HEK293 (cell line): Measurements from ENCODE around the gene ZSWIM6.

Source experiments
- CTCF ChIA-PET: fragments of 350-600 bp; formaldehyde crosslinking; extraction: SDS; loops from one replicate; lab custom pipeline; 2021; ENCODE audit warnings: antibody characterized with exemption; lab: Yijun Ruan, JAX
- POLR2A ChIA-PET: fragments of 300-600 bp; formaldehyde crosslinking; extraction: SDS; loops from one replicate; lab custom pipeline; 2020; ENCODE audit warnings: antibody characterized with exemption, inconsistent platforms; lab: Yijun Ruan, JAX
- H3K27ac ChIP-seq: fragments of 200-500 bp; sonication (Bioruptor generic); 2 replicates; pipeline ENCODE4 v1.5.1; 2014; ENCODE audit warnings: low read depth, low read length, control low read depth, inconsistent platforms; ENCODE audit errors: extremely low read depth
- H3K36me3 ChIP-seq, 2 experiments: fragments of 200-500 bp in 1 of 2; sonication (Bioruptor generic) in 1 of 2; 1 replicate in 1 of 2; 2 replicates in 1 of 2; pipeline ENCODE4 v1.5.1; 2014 to 2017; ENCODE audit warnings: inconsistent platforms in 2 of 2, low read length in 2 of 2; ENCODE audit not compliant: control insufficient read depth in 2 of 2, insufficient read depth in 1 of 2
- H3K4me1 ChIP-seq: fragments of 200-500 bp; sonication (Bioruptor generic); 2 replicates; pipeline ENCODE4 v1.5.1; 2014; ENCODE audit warnings: mild to moderate bottlenecking, low read length, inconsistent platforms; ENCODE audit not compliant: control insufficient read depth, insufficient read depth
- H3K4me3 ChIP-seq: 2 replicates; pipeline ENCODE4 v1.5.1; 2011; ENCODE audit warnings: low read depth, mild to moderate bottlenecking, control low read depth, low read length, moderate library complexity
- H3K9me3 ChIP-seq: fragments of 200-500 bp; sonication (Bioruptor generic); 2 replicates; pipeline ENCODE4 v1.5.1; 2014; ENCODE audit warnings: low read depth, low read length, inconsistent platforms; ENCODE audit not compliant: control insufficient read depth, insufficient read depth
- AEBP2 ChIP-seq: fragments of 450-650 bp; formaldehyde crosslinking; IDR thresholded peaks from 2 replicates; pipeline ENCODE4 v1.5.1; 2016; ENCODE audit warnings: missing biosample characterization, missing genetic modification characterization, borderline replicate concordance
- BCL11A ChIP-seq: fragments of 450-650 bp; formaldehyde crosslinking; IDR thresholded peaks from 2 replicates; pipeline ENCODE4 v1.5.1; 2016; ENCODE audit warnings: low read depth, missing biosample characterization, missing genetic modification characterization
- GLI2 ChIP-seq: fragments of 450-650 bp; formaldehyde crosslinking; IDR thresholded peaks from 2 replicates; pipeline ENCODE4; 2017; ENCODE audit warnings: missing biosample characterization, missing genetic modification characterization, low read depth, borderline replicate concordance
- PRDM1 ChIP-seq: fragments of 450-650 bp; formaldehyde crosslinking; IDR thresholded peaks from 2 replicates; pipeline ENCODE4; 2016; ENCODE audit warnings: missing biosample characterization, missing genetic modification characterization
- SP7 ChIP-seq: fragments of 450-650 bp; formaldehyde crosslinking; IDR thresholded peaks from 2 replicates; pipeline ENCODE4 v1.5.1; 2016; ENCODE audit warnings: missing biosample characterization, missing genetic modification characterization
- TSHZ1 ChIP-seq: fragments of 450-650 bp; formaldehyde crosslinking; IDR thresholded peaks from 2 replicates; pipeline ENCODE4 v1.5.1; 2016; ENCODE audit warnings: missing biosample characterization, missing genetic modification characterization, borderline replicate concordance
- ZIC2 ChIP-seq: fragments of 450-650 bp; formaldehyde crosslinking; IDR thresholded peaks from 2 replicates; pipeline ENCODE4 v1.5.1; 2016; ENCODE audit warnings: missing biosample characterization, missing genetic modification characterization
- ZNF121 ChIP-seq: fragments of 450-650 bp; formaldehyde crosslinking; IDR thresholded peaks from 2 replicates; pipeline ENCODE4 v1.5.1; 2016; ENCODE audit warnings: missing biosample characterization, missing genetic modification characterization
- ZNF146 ChIP-seq: fragments of 450-650 bp; formaldehyde crosslinking; IDR thresholded peaks from 2 replicates; pipeline ENCODE4 v1.5.1; 2016; ENCODE audit warnings: missing biosample characterization, missing genetic modification characterization
- ZNF157 ChIP-seq: fragments of 450-650 bp; formaldehyde crosslinking; IDR thresholded peaks from 2 replicates; pipeline ENCODE4 v1.5.1; 2016; ENCODE audit warnings: missing biosample characterization, missing genetic modification characterization
- ZNF16 ChIP-seq: fragments of 450-650 bp; formaldehyde crosslinking; IDR thresholded peaks from 2 replicates; pipeline ENCODE4 v1.5.1; 2016; ENCODE audit warnings: low read depth, missing biosample characterization, missing genetic modification characterization
- ZNF214 ChIP-seq: fragments of 450-650 bp; formaldehyde crosslinking; IDR thresholded peaks from 2 replicates; pipeline ENCODE4 v1.5.1; 2017; ENCODE audit warnings: missing biosample characterization, mild to moderate bottlenecking, missing genetic modification characterization, borderline replicate concordance
- ZNF324 ChIP-seq: fragments of 450-650 bp; formaldehyde crosslinking; IDR thresholded peaks from 2 replicates; pipeline ENCODE4 v1.5.1; 2016; ENCODE audit warnings: missing biosample characterization, missing genetic modification characterization
- ZNF362 ChIP-seq: fragments of 450-650 bp; formaldehyde crosslinking; IDR thresholded peaks from 2 replicates; pipeline ENCODE4 v1.5.1; 2016; ENCODE audit warnings: missing biosample characterization, missing genetic modification characterization
- ZNF37A ChIP-seq: fragments of 450-650 bp; IDR thresholded peaks from 2 replicates; pipeline ENCODE4 v1.5.1; 2018; ENCODE audit warnings: missing biosample characterization, missing genetic modification characterization
- ZNF416 ChIP-seq: fragments of 450-650 bp; formaldehyde crosslinking; IDR thresholded peaks from 2 replicates; pipeline ENCODE4 v1.5.1; 2016; ENCODE audit warnings: missing biosample characterization, missing genetic modification characterization
- ZNF521 ChIP-seq: fragments of 450-650 bp; formaldehyde crosslinking; IDR thresholded peaks from 2 replicates; pipeline ENCODE4 v1.5.1; 2017; ENCODE audit warnings: missing biosample characterization, mild to moderate bottlenecking, missing genetic modification characterization
- ZNF623 ChIP-seq: fragments of 450-650 bp; formaldehyde crosslinking; IDR thresholded peaks from 2 replicates; pipeline ENCODE4 v1.5.1; 2016; ENCODE audit warnings: missing biosample characterization, missing genetic modification characterization
- ZNF654 ChIP-seq: fragments of 450-650 bp; formaldehyde crosslinking; IDR thresholded peaks from 2 replicates; pipeline ENCODE4 v1.5.1; 2016; ENCODE audit warnings: low read depth, missing biosample characterization, missing genetic modification characterization
- ZNF704 ChIP-seq: fragments of 450-650 bp; formaldehyde crosslinking; IDR thresholded peaks from 2 replicates; pipeline ENCODE4 v1.5.1; 2016; ENCODE audit warnings: missing biosample characterization, missing genetic modification characterization
- ZNF76 ChIP-seq: fragments of 450-650 bp; formaldehyde crosslinking; IDR thresholded peaks from 2 replicates; pipeline ENCODE4; 2016; ENCODE audit warnings: low read depth, missing biosample characterization, missing genetic modification characterization, borderline replicate concordance
- TF ChIP-seq, protein P1 (sequence below): sonication (generic); formaldehyde crosslinking; IDR thresholded peaks from 2 replicates; pipeline ENCODE4 v1.8.1; 2022; ENCODE audit warnings: mild to moderate bottlenecking, moderate library complexity, missing genetic modification reagents
- TF ChIP-seq, protein P2 (sequence below): fragments of 450-650 bp; formaldehyde crosslinking; IDR thresholded peaks from 2 replicates; pipeline ENCODE4 v1.5.1; 2016; ENCODE audit warnings: missing biosample characterization, missing genetic modification characterization

The ZSWIM6 gene

GRCh38 chr5:61461926-61462325 is 129.9 kb downstream of the ZSWIM6 start:
- Histone ChIP-seq H3K4me3 (no peak overlapping the region), H3K36me3 (no peaks in the 10 kb centered on the region), H3K4me1 (peaks cover 23% of the 10 kb centered on the region)
- POLR2A ChIA-PET: no interaction called here
- TF ChIP-seq PRDM1: 0 out of 2 replicates have a peak, but pooled peaks have one; percentile 18
- no peak for TF ChIP-seq ZNF214
- TF ChIP-seq, all 188 proteins: peak for 1
- no peaks in the 10 kb centered on the region for H3K9me3 ChIP-seq
- H3K27ac ChIP-seq: no peak overlapping the region
- CTCF ChIA-PET: no interaction called here

DNA sequence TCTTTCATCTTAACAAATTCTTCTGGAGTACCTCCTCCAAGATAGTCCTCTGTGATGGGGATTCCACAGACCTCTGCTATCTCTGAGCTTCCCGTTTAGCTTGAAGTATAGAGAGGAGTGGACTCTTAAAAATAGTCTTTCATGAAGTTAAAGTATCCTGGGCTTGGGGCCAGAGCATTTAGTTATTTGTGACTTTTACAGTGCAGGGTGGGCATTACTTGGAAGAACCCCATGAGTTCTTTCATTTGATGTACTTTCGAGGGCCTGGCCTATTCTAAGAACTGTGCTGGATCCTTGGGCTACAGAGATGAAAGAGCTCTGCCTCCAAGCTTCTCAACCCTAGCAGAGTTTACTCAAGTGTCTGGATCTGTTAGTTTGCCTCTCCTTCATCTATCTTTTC is 131.5 kb downstream of the ZSWIM6 start:
- POLR2A ChIA-PET: interaction anchor here (0.6 to 1.1 kb wide), 2 partner anchors 13 to 253 kb away, joined by 3 read pairs; no protein-coding TSS in a partner anchor
- Histone ChIP-seq H3K4me3 (no peak overlapping the region), H3K27ac (no peak overlapping the region), H3K36me3 (no peaks in the 10 kb centered on the region), H3K9me3 (no peaks in the 10 kb centered on the region), H3K4me1 (peaks cover 36% of the 10 kb centered on the region)
- TF ChIP-seq GLI2 (no peak), SP7 (no peak), ZNF157 (tag by site-specific recombination) (no peak), ZNF704 (tag by site-specific recombination) (no peak), ZNF121 (no peak), ZNF146 (tag by site-specific recombination) (no peak), ZNF37A (no peak), BCL11A (tag by site-specific recombination) (no peak), ZNF654 (tag by site-specific recombination) (no peak), ZNF76 (tag by site-specific recombination) (no peak), ZNF521 (tag by site-specific recombination) (no peak), ZNF416 (tag by site-specific recombination) (no peak), ZNF623 (tag by site-specific recombination) (no peak), ZNF324 (no peak), ZIC2 (tag by site-specific recombination) (no peak)
- TF ChIP-seq, protein P1, sequence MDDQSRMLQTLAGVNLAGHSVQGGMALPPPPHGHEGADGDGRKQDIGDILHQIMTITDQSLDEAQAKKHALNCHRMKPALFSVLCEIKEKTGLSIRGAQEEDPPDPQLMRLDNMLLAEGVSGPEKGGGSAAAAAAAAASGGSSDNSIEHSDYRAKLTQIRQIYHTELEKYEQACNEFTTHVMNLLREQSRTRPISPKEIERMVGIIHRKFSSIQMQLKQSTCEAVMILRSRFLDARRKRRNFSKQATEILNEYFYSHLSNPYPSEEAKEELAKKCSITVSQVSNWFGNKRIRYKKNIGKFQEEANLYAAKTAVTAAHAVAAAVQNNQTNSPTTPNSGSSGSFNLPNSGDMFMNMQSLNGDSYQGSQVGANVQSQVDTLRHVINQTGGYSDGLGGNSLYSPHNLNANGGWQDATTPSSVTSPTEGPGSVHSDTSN (CRISPR knock-in tag): no peak
- TF ChIP-seq, protein P2, sequence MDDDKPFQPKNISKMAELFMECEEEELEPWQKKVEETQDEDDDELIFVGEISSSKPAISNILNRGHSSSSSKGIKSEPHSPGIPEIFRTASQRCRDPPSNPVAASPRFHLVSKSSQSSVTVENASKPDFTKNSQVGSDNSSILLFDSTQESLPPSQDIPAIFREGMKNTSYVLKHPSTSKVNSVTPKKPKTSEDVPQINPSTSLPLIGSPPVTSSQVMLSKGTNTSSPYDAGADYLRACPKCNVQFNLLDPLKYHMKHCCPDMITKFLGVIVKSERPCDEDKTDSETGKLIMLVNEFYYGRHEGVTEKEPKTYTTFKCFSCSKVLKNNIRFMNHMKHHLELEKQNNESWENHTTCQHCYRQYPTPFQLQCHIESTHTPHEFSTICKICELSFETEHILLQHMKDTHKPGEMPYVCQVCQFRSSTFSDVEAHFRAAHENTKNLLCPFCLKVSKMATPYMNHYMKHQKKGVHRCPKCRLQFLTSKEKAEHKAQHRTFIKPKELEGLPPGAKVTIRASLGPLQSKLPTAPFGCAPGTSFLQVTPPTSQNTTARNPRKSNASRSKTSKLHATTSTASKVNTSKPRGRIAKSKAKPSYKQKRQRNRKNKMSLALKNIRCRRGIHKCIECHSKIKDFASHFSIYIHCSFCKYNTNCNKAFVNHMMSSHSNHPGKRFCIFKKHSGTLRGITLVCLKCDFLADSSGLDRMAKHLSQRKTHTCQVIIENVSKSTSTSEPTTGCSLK: no peak
- CTCF ChIA-PET: no interaction called here

DNA sequence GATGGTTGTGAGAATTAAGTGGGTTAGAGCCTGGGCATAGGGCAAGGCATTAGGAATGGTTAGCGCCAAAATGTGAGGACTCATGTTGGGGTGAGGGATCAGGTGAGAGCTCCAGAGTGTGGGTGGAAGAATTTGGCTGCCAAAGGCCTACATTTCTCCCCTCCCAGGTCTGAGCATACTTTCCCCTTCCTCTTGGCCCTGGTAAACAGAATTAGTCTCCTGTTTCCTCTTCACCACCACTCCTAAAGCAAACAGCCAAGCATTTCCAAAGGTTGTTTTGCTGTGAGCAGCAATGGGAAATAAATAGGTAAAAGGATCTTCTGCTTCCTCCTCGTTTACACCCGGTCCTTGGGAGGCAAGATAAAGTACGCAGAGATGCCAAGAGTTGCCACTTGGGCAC is 132.5 kb downstream of the ZSWIM6 start:
- H3K4me1 ChIP-seq: peaks cover 41% of the 10 kb centered on the region
- no peak overlapping the region for H3K4me3 ChIP-seq
- H3K27ac ChIP-seq: no peak overlapping the region
- H3K36me3 ChIP-seq: no peaks in the 10 kb centered on the region
- ChIA-PET POLR2A (no interaction called here), CTCF (no interaction called here)
- no peaks in the 10 kb centered on the region for H3K9me3 ChIP-seq
- no peak for TF ChIP-seq AEBP2 (tag by site-specific recombination)
- no peak for TF ChIP-seq TSHZ1
- TF ChIP-seq ZNF362 (tag by site-specific recombination): no peak
- TF ChIP-seq ZNF16: no peak
- no peak for TF ChIP-seq ZNF214
